Epithelial cell of proximal tubule (primary cell): ENCODE results near the gene ELSPBP1. TPM values are rescaled to one million over a fixed set of nuclear protein-coding genes. Genes with fewer than 3 reads are reported as not detected.

Experiments
- DNase-seq: peaks from one replicate; pipeline ENCODE4 v3.0.0-alpha.2; 2011; ENCODE audit warnings: low read depth
- H3K4me3 ChIP-seq: 2 replicates; pipeline ENCODE4 v1.5.1; 2011; ENCODE audit warnings: low read depth, mild to moderate bottlenecking, low read length
- total RNA-seq: library from RNA; depleted of rRNA; stranded (reverse); fragments of >200 nt; gene quantifications from 2 replicates; pipeline ENCODE4 v1.2.3, GENCODE V29; 2015
- TF ChIP-seq, protein P1 (sequence below): conservative IDR thresholded peaks from 2 replicates; pipeline ENCODE4 v1.5.1; 2012; ENCODE audit warnings: low read depth, mild to moderate bottlenecking, low read length

ELSPBP1 gene
- total RNA-seq, 1 donor from 2014 or later = not detected

DNA sequence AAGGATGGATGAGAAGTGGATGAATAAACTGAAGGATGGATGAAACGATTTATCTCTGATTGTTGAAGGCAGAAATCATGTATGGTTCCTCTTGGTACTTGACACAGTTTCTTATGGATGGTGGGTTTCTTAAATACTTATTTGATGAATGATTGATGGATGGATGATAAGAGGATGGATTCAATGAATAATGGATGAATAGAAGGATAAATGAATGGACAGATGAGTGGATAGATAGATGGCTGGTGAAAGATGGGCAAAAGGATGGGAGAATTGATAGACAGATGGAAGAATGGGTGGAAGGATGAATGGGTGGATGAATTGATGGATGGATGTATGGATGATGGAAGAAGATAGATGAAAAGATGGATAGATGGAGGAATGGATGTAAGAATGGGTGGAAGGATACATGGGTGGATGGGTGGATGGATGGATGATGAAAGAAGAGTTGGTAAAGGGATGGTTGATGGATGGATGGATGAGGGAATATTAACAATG, 1.8 kb downstream of the ELSPBP1 start:
- TF ChIP-seq, protein P1, sequence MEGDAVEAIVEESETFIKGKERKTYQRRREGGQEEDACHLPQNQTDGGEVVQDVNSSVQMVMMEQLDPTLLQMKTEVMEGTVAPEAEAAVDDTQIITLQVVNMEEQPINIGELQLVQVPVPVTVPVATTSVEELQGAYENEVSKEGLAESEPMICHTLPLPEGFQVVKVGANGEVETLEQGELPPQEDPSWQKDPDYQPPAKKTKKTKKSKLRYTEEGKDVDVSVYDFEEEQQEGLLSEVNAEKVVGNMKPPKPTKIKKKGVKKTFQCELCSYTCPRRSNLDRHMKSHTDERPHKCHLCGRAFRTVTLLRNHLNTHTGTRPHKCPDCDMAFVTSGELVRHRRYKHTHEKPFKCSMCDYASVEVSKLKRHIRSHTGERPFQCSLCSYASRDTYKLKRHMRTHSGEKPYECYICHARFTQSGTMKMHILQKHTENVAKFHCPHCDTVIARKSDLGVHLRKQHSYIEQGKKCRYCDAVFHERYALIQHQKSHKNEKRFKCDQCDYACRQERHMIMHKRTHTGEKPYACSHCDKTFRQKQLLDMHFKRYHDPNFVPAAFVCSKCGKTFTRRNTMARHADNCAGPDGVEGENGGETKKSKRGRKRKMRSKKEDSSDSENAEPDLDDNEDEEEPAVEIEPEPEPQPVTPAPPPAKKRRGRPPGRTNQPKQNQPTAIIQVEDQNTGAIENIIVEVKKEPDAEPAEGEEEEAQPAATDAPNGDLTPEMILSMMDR = no peak
- H3K4me3 ChIP-seq = no peak overlapping the region
- no peak for DNase-seq

DNA sequence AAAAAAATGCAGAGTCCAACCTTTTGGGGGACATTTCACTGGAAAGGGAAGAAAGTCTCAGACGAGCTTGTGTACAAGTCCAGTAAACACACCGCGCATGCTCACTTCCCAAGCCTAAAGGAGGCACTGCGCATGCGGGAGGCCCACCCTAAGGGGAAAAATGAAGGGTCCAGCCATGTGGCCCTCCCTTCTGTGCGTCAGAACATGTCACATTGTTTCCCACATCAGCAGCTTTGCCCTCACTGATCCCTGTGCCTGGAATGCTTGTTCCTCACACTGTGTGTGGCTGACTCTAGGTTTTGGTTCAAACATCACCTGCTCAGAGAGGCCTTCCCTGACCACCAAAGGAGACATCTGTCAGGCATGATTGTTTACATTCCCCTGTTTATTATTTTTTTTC, 4.4 kb downstream of the ELSPBP1 start:
- no peak for DNase-seq
- TF ChIP-seq, protein P1 = no peak
- no peak overlapping the region for H3K4me3 ChIP-seq

DNA sequence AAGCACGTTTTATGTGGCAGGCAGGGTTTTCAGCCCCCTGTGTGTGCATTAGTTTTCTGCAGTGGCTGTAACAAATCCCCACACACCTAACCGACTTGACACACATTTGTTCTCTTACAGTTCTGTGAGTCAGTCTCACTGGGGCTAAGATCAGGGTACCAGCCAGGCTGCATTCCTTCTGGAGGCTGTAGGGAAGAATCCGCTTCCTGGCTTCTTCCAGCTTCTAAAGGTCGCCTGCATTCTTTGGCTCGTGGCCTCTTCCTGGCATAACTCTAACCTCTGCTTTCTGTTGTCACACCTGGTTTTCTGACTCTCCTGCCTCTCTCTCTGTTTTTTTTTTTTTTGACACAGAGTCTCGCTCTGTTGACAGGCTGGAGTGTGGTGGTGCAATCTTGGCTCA, 6.4 kb downstream of the ELSPBP1 start:
- no peak overlapping the region for H3K4me3 ChIP-seq
- DNase-seq = no peak
- TF ChIP-seq, protein P1 = no peak

DNA sequence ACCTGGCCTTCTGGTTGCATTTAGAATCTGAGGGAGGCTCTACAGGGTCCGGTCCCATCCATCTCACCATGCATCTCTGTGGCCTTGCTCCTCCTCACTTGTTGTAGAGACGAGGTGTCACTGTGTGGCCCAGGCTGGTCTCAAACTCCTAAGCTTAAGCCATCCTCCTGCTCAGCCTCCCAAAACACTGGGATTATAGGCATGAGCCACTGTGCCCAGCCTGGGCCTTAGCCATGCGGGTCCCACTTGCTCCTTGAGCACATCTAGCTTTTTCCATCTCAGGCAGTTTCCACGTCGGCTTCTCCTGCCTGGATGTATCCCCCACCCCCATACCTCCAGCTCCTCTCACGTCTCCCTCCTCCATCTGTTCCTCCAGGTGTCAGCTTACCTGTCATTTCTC, 9.8 kb downstream of the ELSPBP1 start:
- TF ChIP-seq, protein P1 = no peak
- no peak for DNase-seq
- H3K4me3 ChIP-seq = no peak overlapping the region

DNA sequence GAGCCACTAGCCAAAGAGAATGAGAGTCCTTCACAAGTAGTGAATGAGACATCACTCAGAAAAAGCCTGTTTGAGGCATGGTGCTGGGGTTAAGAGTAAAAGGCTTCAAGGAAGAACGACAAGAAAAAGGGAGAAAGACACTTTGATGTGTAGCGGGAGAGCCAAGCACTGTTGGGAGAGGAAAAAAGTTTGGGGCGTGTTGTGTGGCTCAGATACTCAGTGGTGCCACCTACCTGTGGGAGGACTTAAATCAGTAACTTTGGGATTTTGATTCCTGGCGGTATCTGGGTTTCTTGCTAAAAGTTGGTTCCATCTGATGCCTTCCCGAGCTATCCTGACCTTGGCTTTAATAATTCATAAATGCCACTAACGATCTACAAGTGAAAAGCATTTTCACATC, 12.3 kb downstream of the ELSPBP1 start:
- TF ChIP-seq, protein P1 = peak; percentile 39
- DNase-seq = no peak
- no peak overlapping the region for H3K4me3 ChIP-seq

DNA sequence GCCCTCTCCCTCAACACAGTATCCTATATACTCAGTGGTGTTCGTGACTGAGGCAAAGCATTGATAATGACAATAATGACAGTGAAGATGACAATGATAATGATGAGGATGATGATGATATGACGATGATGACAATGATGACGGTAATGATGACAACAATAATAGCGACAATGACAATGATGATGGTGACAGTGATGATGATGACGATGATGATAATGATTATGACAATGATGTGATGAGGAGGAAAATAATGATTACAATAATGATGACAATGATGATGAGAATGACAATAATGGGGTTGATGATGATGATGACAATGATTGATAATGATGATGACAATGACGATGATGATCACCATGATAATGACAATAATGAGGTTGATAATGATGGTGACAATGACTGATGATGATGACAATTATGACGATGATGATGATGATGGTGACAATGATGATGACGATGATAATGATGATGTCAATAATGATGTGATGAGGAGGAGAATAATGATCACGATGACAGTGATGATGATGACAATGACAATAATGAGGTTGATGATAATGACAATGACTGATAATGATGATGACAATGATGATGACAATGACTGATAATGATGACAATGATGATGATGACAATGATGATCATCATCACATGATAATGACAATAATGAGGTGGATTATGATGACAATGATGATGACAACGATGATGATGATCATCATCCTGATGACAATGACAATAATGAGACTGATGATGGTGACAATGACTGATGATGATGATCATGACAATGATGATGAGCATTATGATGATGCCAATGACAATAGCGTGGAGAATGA, 16.7 kb downstream of the ELSPBP1 start:
- DNase-seq = no peak
- H3K4me3 ChIP-seq = no peak overlapping the region
- TF ChIP-seq, protein P1 = no peak

DNA sequence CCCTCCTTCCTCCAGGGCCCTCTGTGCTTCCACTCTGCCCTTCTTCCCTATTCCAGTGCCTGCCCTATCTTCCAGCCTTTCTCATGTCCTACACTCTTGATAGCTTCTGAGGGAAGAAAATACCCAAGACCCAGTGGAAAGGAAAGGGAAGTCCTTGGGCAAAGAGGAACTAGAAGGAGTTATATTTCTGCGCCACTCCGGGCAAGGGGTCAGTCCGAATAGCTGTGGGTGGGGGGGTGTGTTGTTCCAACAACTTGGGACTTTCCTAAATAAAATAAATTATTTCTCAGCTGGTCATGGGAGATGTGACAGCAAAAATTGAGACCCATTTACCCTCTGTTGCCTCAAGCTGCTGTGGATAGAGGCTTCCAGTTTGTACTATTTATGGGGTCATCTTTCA, 26.3 kb downstream of the ELSPBP1 start:
- no peak for DNase-seq
- no peak overlapping the region for H3K4me3 ChIP-seq
- TF ChIP-seq, protein P1 = no peak
